C4-2B (cell line): Measurements from ENCODE around the gene RAI2.
A peak's percentile ranks its signal among the peaks of the same experiment; 100 is the strongest.

Source experiments
- H3K27ac ChIP-seq: fragments of 450-650 bp; 2 replicates; pipeline ENCODE4 v1.5.1; 2017
- ZFX ChIP-seq: fragments of 450-650 bp; IDR thresholded peaks from 2 replicates; pipeline ENCODE4 v1.6.1; 2017
- TF ChIP-seq, protein P1 (sequence below): fragments of 450-650 bp; conservative IDR thresholded peaks from 2 replicates; pipeline ENCODE4 v1.5.1; 2017; ENCODE audit warnings: mild to moderate bottlenecking

Gene RAI2

GRCh38 chrX:17860811-17861488 is at the start of gene RAI2:
Gene RAI2, minus strand, starts transcription at chrX:17861298. Its CDS starts 59,288 bp downstream, at chrX:17802010.
- no peak within 1 kb of the TSS for H3K27ac ChIP-seq
- TF ChIP-seq ZFX = no peak
- TF ChIP-seq, protein P1, sequence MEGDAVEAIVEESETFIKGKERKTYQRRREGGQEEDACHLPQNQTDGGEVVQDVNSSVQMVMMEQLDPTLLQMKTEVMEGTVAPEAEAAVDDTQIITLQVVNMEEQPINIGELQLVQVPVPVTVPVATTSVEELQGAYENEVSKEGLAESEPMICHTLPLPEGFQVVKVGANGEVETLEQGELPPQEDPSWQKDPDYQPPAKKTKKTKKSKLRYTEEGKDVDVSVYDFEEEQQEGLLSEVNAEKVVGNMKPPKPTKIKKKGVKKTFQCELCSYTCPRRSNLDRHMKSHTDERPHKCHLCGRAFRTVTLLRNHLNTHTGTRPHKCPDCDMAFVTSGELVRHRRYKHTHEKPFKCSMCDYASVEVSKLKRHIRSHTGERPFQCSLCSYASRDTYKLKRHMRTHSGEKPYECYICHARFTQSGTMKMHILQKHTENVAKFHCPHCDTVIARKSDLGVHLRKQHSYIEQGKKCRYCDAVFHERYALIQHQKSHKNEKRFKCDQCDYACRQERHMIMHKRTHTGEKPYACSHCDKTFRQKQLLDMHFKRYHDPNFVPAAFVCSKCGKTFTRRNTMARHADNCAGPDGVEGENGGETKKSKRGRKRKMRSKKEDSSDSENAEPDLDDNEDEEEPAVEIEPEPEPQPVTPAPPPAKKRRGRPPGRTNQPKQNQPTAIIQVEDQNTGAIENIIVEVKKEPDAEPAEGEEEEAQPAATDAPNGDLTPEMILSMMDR = peak; percentile 12

- H3K27ac ChIP-seq = no peak overlapping the region
- TF ChIP-seq, protein P1 = peak; percentile 20; the same call in 1 of the 2 replicates
- no peak for TF ChIP-seq ZFX
Observed at GRCh38 chrX:17888421-17888820, 27.3 kb upstream of the RAI2 start.

DNA sequence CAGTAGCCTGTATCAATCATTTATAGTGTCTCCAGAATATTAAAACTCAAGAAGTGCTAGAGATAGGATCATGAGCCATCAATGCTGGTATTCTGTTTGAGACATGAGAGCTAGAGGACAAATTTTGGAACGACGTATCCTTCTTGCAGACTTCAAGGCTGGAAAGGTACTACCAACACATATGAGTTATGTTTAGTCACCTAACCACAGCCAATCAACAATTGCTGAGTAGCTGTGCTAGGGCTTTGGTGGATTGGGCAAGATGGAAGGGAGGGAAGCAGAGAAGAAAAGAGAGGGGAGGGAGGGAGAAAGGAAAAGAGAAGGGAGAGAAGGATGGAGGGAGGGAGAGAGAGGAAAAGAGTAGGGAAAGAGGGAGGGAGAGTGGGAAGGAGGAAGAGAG is 21.6 kb upstream of the RAI2 start:
- no peak overlapping the region for H3K27ac ChIP-seq
- TF ChIP-seq, protein P1 = no peak
- TF ChIP-seq ZFX = no peak

- TF ChIP-seq, protein P1 = no peak
- TF ChIP-seq ZFX = no peak
Observed at GRCh38 chrX:17878028-17878670, 17.1 kb upstream of the RAI2 start.

DNA sequence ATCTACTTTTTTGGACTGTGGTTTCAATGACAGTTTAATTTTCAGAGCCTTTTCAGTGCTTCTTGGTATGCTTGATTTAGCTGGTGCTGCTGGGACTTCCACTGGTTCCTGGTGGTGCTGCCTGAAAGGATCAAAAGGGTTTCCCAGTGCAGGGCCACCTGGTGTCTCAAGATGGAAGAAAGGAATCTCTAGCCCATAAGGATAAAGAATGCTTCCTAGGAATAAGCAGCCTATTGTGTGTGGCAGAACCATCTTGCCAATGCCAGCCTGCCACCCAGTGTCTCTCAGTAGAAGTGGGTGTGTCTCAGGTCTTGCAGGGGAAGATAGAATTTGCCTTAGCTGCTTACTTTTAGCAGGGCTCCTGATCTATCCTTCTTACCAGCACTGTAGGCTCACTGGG is 15.0 kb upstream of the RAI2 start:
- no peak overlapping the region for H3K27ac ChIP-seq
- TF ChIP-seq ZFX = no peak
- TF ChIP-seq, protein P1 = 0 out of 2 replicates have a peak, but pooled peaks have one; percentile 7

More at GRCh38 chrX:17878028-17878670, 17.1 kb upstream of the RAI2 start:
- H3K27ac ChIP-seq = no peak overlapping the region

DNA sequence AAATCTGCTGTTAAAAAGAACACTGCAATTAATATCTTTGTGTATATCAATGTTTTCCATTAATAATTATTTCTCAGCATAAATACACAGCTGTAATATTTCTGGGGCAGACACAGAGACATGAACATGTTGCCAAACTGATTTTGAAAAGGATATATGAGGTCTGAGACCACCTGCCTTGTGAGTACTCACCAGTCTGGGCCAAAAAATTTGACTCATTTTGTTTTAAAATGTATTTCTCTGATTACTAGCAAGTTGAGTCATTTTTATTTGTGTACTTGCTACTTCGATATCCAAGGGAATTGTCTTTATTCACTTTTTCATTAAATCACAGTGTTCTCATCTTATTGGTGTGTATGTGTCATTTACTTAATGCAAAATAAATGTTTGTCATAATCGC is 8.5 kb upstream of the RAI2 start:
- TF ChIP-seq ZFX = no peak
- TF ChIP-seq, protein P1 = no peak

DNA sequence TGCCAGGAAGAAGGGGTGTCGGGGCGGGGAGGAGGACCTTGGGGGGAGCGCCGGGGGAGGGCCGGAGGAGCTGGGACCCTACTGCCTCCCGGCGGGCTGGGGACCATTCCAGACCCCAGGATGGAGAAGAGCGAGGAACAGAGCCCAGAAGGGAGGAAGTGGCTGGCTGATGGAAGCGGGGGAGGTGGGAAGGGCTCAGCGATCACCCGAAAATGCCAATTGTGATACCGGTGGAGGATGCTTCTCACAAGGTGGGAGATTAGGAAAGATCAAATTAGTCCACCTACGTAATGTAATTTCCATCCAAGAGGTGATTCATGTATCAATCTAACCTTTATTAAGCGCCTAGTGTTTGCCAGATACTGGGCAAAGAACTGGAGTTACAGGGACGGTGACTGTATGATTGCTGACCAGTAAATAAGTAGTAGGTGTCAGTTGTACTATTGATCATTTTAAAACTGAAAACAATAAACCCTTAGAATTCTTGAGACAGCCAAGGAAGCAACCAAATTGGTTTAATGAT is 452 bp upstream of the RAI2 start:
- TF ChIP-seq ZFX = no peak
- TF ChIP-seq, protein P1 = no peak
- H3K27ac ChIP-seq = no peak overlapping the region

More for the DNA sequence above, 8.5 kb upstream of the RAI2 start:
- H3K27ac ChIP-seq = no peak overlapping the region
